Astrocyte of the spinal cord (primary cell): ENCODE results near the gene DCTN1.

Experiments
- DNase-seq: peaks from one replicate; pipeline ENCODE4 v3.0.0; 2011; ENCODE audit warnings: low read depth, low spot score
- H3K4me3 ChIP-seq: 2 replicates; pipeline ENCODE4 v1.5.1; 2011; ENCODE audit warnings: low read depth, mild to moderate bottlenecking, low read length, moderate library complexity
- in situ Hi-C: cut with HindIII; loops from 2 replicates; pipeline ENCODE4 v1.10.0; 2017; ENCODE audit warnings: low sequenced_read_pairs
- TF ChIP-seq, protein P1 (sequence below): IDR thresholded peaks from 2 replicates; pipeline ENCODE4 v1.5.1; 2012; ENCODE audit warnings: low read depth, mild to moderate bottlenecking, low read length, inconsistent platforms

The DCTN1 gene

DNA sequence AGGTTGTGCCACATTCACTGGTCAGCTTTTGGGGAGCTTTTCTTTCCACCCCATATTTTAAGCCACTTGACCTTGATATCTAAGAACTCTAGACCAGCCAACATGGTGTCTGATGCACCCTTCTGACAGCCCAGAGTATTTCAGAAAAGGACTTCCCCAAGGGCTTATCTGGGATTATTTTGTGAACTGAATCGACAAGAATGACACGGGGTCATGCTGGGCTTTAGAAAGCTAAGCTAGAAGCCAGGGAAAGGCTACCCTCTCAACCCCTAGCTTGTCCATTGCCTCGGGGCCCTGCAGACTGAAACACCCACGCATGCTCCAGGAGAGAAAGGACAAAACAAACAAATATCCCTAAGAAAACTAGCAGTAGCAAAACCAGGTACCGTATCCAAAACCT, 52.9 kb downstream of the DCTN1 start:
- no peak for DNase-seq
- H3K4me3 ChIP-seq, result no peak overlapping the region
- TF ChIP-seq, protein P1, sequence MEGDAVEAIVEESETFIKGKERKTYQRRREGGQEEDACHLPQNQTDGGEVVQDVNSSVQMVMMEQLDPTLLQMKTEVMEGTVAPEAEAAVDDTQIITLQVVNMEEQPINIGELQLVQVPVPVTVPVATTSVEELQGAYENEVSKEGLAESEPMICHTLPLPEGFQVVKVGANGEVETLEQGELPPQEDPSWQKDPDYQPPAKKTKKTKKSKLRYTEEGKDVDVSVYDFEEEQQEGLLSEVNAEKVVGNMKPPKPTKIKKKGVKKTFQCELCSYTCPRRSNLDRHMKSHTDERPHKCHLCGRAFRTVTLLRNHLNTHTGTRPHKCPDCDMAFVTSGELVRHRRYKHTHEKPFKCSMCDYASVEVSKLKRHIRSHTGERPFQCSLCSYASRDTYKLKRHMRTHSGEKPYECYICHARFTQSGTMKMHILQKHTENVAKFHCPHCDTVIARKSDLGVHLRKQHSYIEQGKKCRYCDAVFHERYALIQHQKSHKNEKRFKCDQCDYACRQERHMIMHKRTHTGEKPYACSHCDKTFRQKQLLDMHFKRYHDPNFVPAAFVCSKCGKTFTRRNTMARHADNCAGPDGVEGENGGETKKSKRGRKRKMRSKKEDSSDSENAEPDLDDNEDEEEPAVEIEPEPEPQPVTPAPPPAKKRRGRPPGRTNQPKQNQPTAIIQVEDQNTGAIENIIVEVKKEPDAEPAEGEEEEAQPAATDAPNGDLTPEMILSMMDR, result no peak
- in situ Hi-C loops, result no loop called here

DNA sequence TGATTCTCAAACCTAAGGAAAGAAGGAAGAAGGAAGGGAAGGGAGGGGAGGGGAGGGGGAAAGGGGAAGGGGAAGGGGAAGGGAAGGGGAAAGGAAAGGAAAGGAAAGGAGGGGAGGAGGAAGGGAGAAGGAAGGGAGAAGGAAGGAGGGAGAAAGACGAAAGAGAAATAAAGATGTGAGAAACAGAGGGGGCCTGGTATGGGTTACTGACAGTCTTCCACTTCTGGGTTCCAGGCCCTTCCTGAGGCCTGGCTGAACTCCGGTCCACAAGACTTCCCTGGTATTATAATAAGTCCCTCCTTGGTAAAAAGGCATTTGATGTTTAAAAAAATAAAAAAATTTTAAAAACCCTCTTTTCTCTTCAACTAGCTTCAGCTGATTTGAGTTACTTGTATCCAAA, 54.3 kb downstream of the DCTN1 start:
- H3K4me3 ChIP-seq, result no peak overlapping the region
- TF ChIP-seq, protein P1, result no peak
- in situ Hi-C loops, result no loop called here
- DNase-seq, result no peak

DNA sequence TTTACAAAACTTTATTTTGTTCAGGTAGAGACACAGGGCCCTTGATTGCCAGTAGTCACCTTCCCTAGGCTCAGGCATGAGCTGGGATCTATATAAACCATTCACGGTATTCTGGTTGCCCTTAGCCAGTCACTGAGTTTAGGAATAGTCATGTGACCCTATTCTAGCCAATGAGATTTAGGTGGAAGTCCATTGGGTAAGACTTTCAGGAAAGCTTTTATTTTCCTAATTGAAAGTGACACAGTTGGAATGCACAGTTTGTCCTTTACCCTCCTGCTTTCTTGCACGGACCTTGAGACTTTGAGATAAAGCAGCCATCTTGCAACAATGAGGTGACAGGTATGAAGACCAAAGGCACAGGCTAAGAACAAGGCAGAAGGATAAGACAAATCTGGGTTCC, 58.4 kb downstream of the DCTN1 start:
- TF ChIP-seq, protein P1, result no peak
- in situ Hi-C loops, result no loop called here
- DNase-seq, result no peak
- no peak overlapping the region for H3K4me3 ChIP-seq

DNA sequence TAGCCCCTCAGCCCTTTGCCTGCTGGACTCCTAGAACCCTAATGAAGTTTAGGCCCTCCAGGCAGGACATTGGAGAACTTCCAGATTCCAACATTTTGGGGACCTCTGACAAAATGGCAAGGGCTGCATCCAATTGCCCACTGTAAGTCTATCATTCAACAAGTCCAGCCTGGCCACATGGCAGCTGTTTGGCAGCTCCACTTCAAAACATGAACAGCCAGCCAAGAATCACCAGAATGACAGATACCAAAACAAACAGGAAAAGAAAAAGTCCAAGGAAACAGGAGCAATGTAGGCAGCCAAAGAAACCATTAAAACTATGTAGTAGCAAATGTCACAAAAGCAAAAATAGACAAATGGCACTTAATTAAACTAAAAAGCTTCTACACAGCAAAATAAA, 62.4 kb downstream of the DCTN1 start:
- no peak overlapping the region for H3K4me3 ChIP-seq
- in situ Hi-C loops, result no loop called here
- TF ChIP-seq, protein P1, result no peak
- no peak for DNase-seq

DNA sequence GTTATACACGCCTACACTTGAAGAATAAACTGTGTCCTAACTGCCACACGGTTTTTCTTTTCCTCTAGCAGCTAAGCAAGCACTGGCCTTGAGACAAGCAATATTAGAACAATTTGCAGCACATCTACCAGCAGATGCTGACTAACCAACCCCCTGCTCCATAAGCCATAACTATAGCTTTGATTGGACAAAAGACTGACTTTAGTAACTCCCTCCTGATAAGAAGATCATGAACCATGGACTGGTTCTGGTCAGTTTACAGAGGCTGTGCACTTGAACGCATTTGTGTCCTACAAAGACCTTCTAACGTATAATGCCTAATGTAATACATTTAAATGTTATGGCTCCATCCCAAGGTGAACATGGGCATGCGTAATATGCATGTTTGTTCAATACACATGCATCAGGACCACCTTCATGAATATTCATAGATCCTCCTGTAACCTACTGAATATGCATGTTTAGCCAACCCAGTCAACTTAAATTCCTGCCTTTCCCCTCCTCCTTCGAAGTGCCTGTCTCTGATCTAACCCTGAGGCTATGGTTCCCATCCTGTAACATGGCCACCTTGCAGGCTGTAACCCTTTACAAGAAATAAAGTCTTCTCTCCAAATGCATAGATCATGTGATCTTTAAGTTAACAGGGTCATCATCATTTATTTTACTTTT, 63.4 kb downstream of the DCTN1 start:
- H3K4me3 ChIP-seq, result no peak overlapping the region
- no peak for DNase-seq
- in situ Hi-C loops, result no loop called here
- TF ChIP-seq, protein P1, result no peak

DNA sequence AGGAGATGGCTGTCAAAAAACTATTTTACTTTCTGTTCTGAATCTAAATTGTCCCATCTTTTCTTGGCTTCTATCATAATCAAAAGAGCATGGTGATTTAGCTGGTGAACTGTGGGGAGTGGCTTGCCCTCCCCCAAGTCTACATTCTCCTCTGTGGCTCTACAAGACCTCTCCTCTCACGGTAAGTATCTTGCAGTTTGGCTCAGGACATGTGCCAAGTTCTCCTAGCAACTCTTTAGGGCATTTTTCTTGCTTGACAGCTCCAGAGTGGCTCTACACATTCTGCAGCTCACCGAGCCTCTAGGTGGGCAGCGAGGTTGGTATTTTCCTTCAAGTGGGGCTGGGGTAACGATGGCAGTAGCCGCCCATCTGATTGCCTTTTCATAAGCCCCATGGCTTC, 66.0 kb downstream of the DCTN1 start:
- in situ Hi-C loops, result no loop called here
- DNase-seq, result no peak
- TF ChIP-seq, protein P1, result no peak
- no peak overlapping the region for H3K4me3 ChIP-seq
